ENCODE measurements around the gene KCNQ1.

GRCh38 chr11:2577031-2577990 lies 132.5 kb downstream of the KCNQ1 start:
- TF ChIP-seq, protein P1, sequence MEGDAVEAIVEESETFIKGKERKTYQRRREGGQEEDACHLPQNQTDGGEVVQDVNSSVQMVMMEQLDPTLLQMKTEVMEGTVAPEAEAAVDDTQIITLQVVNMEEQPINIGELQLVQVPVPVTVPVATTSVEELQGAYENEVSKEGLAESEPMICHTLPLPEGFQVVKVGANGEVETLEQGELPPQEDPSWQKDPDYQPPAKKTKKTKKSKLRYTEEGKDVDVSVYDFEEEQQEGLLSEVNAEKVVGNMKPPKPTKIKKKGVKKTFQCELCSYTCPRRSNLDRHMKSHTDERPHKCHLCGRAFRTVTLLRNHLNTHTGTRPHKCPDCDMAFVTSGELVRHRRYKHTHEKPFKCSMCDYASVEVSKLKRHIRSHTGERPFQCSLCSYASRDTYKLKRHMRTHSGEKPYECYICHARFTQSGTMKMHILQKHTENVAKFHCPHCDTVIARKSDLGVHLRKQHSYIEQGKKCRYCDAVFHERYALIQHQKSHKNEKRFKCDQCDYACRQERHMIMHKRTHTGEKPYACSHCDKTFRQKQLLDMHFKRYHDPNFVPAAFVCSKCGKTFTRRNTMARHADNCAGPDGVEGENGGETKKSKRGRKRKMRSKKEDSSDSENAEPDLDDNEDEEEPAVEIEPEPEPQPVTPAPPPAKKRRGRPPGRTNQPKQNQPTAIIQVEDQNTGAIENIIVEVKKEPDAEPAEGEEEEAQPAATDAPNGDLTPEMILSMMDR (IDR thresholded peaks at IDR 0.05) = no peak
- TF ChIP-seq POLR2A (IDR thresholded peaks at IDR 0.05) = no peak

Data from body of pancreas (tissue), 4 donors.